SH-SY5Y (cell line): Measurements from ENCODE around the gene CNMD.

Experiments used
- GATA2 ChIP-seq: IDR thresholded peaks from 2 replicates; pipeline ENCODE4 v1.6.1; 2011; ENCODE audit warnings: mild to moderate bottlenecking, low read depth, low read length
- GATA3 ChIP-seq: IDR thresholded peaks from 2 replicates; pipeline ENCODE4 v1.6.1; 2011; ENCODE audit warnings: low read depth, mild to moderate bottlenecking, low read length, moderate library complexity

DNA sequence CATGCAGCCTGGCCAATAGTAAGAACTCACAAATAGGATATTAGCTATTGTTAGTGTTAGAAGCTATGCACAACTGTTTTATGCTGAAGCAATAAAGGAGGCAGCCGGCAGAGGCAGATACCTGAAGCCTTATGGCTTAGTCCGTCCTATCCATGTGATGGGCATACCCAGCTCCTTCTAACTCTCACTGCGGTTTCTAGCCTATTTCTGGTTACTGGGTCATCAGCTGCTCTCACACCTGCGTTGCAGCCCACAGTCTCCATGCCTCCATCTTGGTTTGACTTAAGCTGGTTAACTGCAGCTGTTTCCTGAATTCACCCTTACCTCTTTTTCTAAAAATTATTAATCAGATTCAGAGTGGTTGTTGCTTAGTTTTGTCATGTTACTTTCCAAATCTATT is 40.5 kb upstream of the CNMD start:
- TF ChIP-seq GATA2 = no peak
- no peak for TF ChIP-seq GATA3
